GM13976 (cell line): ENCODE data around the gene BPIFB6.

Experiments
- DNase-seq: peaks from one replicate; pipeline ENCODE4 v3.0.0; 2012; ENCODE audit warnings: low spot score
- in situ Hi-C: fragments of 300-500 bp; cut with MboI; formaldehyde crosslinking; loops from one replicate; pipeline ENCODE4 v1.12.0; 2022; ENCODE audit warnings: low sequenced_read_pairs, mixed read lengths, inconsistent platforms; ENCODE audit not compliant: unreplicated experiment
- TF ChIP-seq, protein P1 (sequence below): IDR thresholded peaks from 2 replicates; pipeline ENCODE4 v1.5.1; 2012; ENCODE audit warnings: borderline replicate concordance, mild to moderate bottlenecking; ENCODE audit not compliant: insufficient read depth; ENCODE audit errors: extremely low read depth, missing control alignments, control extremely low read depth

BPIFB6 gene

DNA sequence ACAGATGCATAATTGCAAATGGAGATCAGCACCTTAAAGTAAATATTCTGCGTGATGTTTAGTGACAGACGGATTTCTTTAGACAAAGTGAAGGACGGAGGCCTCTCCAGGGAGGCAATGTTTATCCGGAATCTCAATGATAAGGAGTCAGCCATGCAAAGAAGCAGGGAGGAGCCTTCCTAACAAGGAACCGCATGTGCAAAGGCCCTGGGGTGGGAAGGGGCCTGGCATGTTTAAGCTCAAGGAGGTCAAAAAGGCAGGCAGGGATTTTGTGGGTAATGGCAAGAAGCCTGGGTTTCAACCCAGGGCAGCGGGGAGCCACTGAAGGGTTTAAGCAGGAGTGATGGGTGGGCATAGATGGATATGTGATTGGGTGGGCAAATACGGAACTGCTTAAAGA is 22.9 kb downstream of the BPIFB6 start:
- DNase-seq: no peak
- in situ Hi-C loops: no loop called here
- TF ChIP-seq, protein P1, sequence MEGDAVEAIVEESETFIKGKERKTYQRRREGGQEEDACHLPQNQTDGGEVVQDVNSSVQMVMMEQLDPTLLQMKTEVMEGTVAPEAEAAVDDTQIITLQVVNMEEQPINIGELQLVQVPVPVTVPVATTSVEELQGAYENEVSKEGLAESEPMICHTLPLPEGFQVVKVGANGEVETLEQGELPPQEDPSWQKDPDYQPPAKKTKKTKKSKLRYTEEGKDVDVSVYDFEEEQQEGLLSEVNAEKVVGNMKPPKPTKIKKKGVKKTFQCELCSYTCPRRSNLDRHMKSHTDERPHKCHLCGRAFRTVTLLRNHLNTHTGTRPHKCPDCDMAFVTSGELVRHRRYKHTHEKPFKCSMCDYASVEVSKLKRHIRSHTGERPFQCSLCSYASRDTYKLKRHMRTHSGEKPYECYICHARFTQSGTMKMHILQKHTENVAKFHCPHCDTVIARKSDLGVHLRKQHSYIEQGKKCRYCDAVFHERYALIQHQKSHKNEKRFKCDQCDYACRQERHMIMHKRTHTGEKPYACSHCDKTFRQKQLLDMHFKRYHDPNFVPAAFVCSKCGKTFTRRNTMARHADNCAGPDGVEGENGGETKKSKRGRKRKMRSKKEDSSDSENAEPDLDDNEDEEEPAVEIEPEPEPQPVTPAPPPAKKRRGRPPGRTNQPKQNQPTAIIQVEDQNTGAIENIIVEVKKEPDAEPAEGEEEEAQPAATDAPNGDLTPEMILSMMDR: no peak

DNA sequence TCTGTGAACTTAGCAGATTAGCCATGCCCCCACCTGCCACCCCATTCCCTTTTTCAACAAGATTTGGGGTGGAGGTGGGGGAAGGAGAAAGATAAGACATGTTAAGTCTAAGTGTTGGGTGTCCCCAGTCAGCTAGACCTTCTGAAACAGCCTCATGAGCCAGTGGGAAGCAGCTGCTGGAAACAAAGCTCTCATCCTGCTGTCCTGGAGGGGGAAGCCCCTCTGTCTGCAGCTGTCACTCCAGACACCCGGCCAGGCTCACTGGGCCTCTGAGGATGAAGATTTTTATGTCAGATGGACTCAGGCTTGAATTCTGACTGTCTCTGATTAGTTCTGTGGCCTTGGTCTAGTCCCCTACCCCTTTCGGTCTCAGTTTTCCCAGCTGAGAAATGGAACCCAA is 23.3 kb downstream of the BPIFB6 start:
- TF ChIP-seq, protein P1: no peak
- in situ Hi-C loops: no loop called here
- DNase-seq: no peak

DNA sequence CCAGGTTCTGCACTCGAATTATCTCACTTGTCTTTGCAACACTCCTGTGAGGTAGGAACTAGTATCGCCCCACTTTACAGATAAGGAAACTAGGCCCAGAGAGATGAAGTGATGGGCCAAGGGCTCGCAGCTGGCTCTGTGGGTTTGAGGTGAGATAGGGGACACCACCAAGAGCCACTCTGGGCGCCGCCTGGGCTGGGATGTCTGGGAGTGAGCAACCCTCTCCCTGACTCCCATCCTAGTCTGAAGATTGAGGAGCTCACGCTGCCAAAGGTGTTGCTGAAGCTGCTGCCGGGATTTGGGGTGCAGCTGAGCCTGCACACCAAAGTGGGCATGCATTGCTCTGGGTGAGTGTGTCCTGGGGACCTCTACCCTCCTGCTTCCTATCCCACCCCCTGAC is 27.7 kb downstream of the BPIFB6 start:
- TF ChIP-seq, protein P1: no peak
- in situ Hi-C loops: no loop called here
- DNase-seq: no peak

- no peak for DNase-seq
- TF ChIP-seq, protein P1: no peak
- in situ Hi-C loops: no loop called here
These were observed 28.4 kb downstream of the BPIFB6 start for GRCh38 chr20:33059741-33060390.

- no peak for DNase-seq
- TF ChIP-seq, protein P1: no peak
- in situ Hi-C loops: no loop called here
These were observed 30.2 kb downstream of the BPIFB6 start for GRCh38 chr20:33061658-33062028.

DNA sequence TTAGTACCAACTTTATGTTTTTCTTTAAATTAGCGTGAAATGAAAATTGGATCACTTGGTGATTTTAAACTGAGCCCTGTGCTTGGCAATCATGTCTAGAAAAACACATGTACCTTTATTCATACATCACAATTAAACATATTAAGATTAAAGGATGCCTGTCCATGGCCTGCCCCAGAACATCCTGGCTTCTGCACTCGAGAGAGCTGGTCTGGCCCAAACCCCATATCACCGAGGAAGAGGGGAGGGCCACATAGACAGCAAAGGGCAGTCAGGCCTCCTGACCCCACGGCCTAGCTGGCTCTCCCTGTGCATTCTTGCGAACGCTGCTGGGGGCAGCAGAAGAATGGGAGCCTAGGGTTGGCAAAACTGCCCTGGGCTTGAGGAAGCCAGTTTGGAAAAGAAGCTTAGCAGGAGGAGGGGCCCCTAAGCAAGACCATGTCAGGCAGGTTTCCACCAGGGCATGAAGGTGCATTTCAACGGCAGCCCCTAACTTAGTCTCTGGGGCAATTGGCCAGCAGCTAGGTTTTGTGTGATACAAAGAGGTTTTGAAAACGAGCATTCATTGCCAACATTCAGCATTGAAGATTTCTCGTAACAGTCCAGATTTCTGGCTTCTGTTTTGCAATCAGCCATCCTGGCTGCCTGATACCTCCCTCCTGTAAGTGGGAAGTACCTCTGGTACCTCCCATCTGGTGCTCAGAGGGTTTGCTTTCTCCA is 30.8 kb downstream of the BPIFB6 start:
- in situ Hi-C loops: no loop called here
- DNase-seq: no peak
- TF ChIP-seq, protein P1: no peak

- TF ChIP-seq, protein P1: no peak
- in situ Hi-C loops: no loop called here
- DNase-seq: no peak
These were observed 31.3 kb downstream of the BPIFB6 start for GRCh38 chr20:33062825-33063149.
